ENCODE results near the gene ABCB8. TPM values are rescaled to one million over a fixed set of nuclear protein-coding genes. Genes with fewer than 3 reads are reported as not detected.

ABCB8 gene
- polyA plus RNA-seq (ENCODE audit: insufficient read depth in 1 of 5, insufficient read length in 5 of 5, low replicate concordance in 1 of 5): 10 to 100 TPM; 17.6 to 29.3 (median 24.9) TPM
- long read RNA-seq, donor 1, full-length matches to known transcripts: 2 of 2 reads
- long read RNA-seq, donor 1, partial matches to known transcripts: 0 of 2 reads
- long read RNA-seq, donor 1, other reads (novel, unspliced or antisense): 0 of 2 reads
- long read RNA-seq, donor 2: 0 reads
- long read RNA-seq, donor 3, full-length matches to known transcripts: 2 of 32 reads
- long read RNA-seq, donor 3, partial matches to known transcripts: 17 of 32 reads
- long read RNA-seq, donor 3, other reads (novel, unspliced or antisense): 13 of 32 reads
- long read RNA-seq, donor 4: 0 reads
- long read RNA-seq, donor 5, full-length matches to known transcripts: 3 of 3 reads
- long read RNA-seq, donor 5, partial matches to known transcripts: 0 of 3 reads
- long read RNA-seq, donor 5, other reads (novel, unspliced or antisense): 0 of 3 reads
- long read RNA-seq, donor 6, full-length matches to known transcripts: 1 of 6 reads
- long read RNA-seq, donor 6, partial matches to known transcripts: 5 of 6 reads
- long read RNA-seq, donor 6, other reads (novel, unspliced or antisense): 0 of 6 reads
- long read RNA-seq, donor 7, full-length matches to known transcripts: 4 of 4 reads
- long read RNA-seq, donor 7, partial matches to known transcripts: 0 of 4 reads
- long read RNA-seq, donor 7, other reads (novel, unspliced or antisense): 0 of 4 reads
- long read RNA-seq, donor 8: 0 reads

GRCh38 chr7:151028131-151028947, at the start of gene ABCB8:
Gene ABCB8, plus strand, starts transcription at chr7:151028450. Its CDS starts 66 bp downstream, at chr7:151028516.
- DNase-seq: peak; percentile 99 to 100

GRCh38 chr7:150979713-150980390, 48.4 kb upstream of the ABCB8 start:
- DNase-seq: no peak

GRCh38 chr7:150980663-150981062, 47.6 kb upstream of the ABCB8 start:
- no peak for DNase-seq

- no peak for DNase-seq
Measured at GRCh38 chr7:150981644-150982043, 46.6 kb upstream of the ABCB8 start.

- no peak for DNase-seq
Measured at GRCh38 chr7:150982351-150982750, 45.9 kb upstream of the ABCB8 start.

GRCh38 chr7:150983893-150984368, 44.3 kb upstream of the ABCB8 start:
- DNase-seq: no peak

- no peak for DNase-seq
Measured at GRCh38 chr7:150986099-150986512, 42.1 kb upstream of the ABCB8 start.

GRCh38 chr7:150986556-150986955, 41.7 kb upstream of the ABCB8 start:
- no peak for DNase-seq

GRCh38 chr7:150988230-150989226, 39.7 kb upstream of the ABCB8 start:
- peak in 1 of 2 donors; percentile 58 for DNase-seq

- no peak for DNase-seq
Measured at GRCh38 chr7:150989456-150989855, 38.8 kb upstream of the ABCB8 start.

GRCh38 chr7:150990416-150991186, 37.6 kb upstream of the ABCB8 start, which contains the start of gene NOS3:
Gene NOS3, plus strand, starts transcription at chr7:150991017. Its CDS starts 2,787 bp downstream, at chr7:150993804.
- no peak for DNase-seq

GRCh38 chr7:150992051-150992640, 36.1 kb upstream of the ABCB8 start:
- no peak for DNase-seq

GRCh38 chr7:150992833-150993302, 35.4 kb upstream of the ABCB8 start:
- DNase-seq: no peak

GRCh38 chr7:150993511-150993910, 34.7 kb upstream of the ABCB8 start:
- DNase-seq: no peak

- DNase-seq: peak; percentile 81 to 82
Measured at GRCh38 chr7:150994141-150994837, 34.0 kb upstream of the ABCB8 start.

- DNase-seq: no peak
Measured at GRCh38 chr7:150994838-150995510, 33.3 kb upstream of the ABCB8 start.

Data from right lung (tissue), 10 donors.